GM12878 (cell line): ENCODE results near the gene PLCG2. TPM values are rescaled to one million over a fixed set of nuclear protein-coding genes. Genes with fewer than 3 reads are reported as not detected.

Experiments
- BCL11A ChIP-seq: IDR thresholded peaks from 2 replicates; pipeline ENCODE4 v1.6.1; 2011; ENCODE audit warnings: low read depth, low read length
- ESRRA ChIP-seq: IDR thresholded peaks from 2 replicates; pipeline ENCODE4 v1.6.1; 2012; ENCODE audit warnings: mild to moderate bottlenecking, low read length, improper control_type of control experiment
- ETV6 ChIP-seq, 2 experiments: fragments of 450-650 bp in 1 of 2; IDR thresholded peaks in 1 of 2; conservative IDR thresholded peaks in 1 of 2; 2 replicates each; pipeline ENCODE4 v1.6.1; 2014; ENCODE audit warnings: antibody characterized with exemption in 1 of 2, borderline replicate concordance in 1 of 2, low read depth in 1 of 2, mild to moderate bottlenecking in 1 of 2, moderate library complexity in 1 of 2
- MYB ChIP-seq: fragments of 150-350 bp; IDR thresholded peaks from 2 replicates; pipeline ENCODE4 v1.6.1; 2014; ENCODE audit warnings: mild to moderate bottlenecking, low read depth, low read length, borderline replicate concordance
- NRF1 ChIP-seq: conservative IDR thresholded peaks from 2 replicates; pipeline ENCODE4 v1.6.1; 2011; ENCODE audit warnings: mild to moderate bottlenecking, low read depth, low read length, improper control_type of control experiment
- PML ChIP-seq: IDR thresholded peaks from 2 replicates; pipeline ENCODE4 v1.6.1; 2012; ENCODE audit warnings: low read length, inconsistent platforms
- RBBP5 ChIP-seq: fragments of 200-600 bp; sonication (generic); conservative IDR thresholded peaks from 2 replicates; pipeline ENCODE4 v1.6.1; 2016
- RCOR1 ChIP-seq: conservative IDR thresholded peaks from 2 replicates; pipeline ENCODE4 v1.6.1; 2012; ENCODE audit warnings: low read depth, low read length, improper control_type of control experiment
- REST ChIP-seq: IDR thresholded peaks from 2 replicates; pipeline ENCODE4 v1.6.1; 2012; ENCODE audit warnings: mild to moderate bottlenecking, low read depth, low read length
- SMC3 ChIP-seq: IDR thresholded peaks from 2 replicates; pipeline ENCODE4 v1.6.1; 2011; ENCODE audit warnings: low read length, improper control_type of control experiment, borderline replicate concordance
- SREBF2 ChIP-seq: IDR thresholded peaks from 2 replicates; pipeline ENCODE4 v1.6.1; 2012; ENCODE audit warnings: mild to moderate bottlenecking, low read length
- STAT1 ChIP-seq: fragments of 450-650 bp; conservative IDR thresholded peaks from 2 replicates; pipeline ENCODE4 v1.6.1; 2014; ENCODE audit warnings: antibody characterized with exemption, mild to moderate bottlenecking
- TBL1XR1 ChIP-seq: IDR thresholded peaks from 2 replicates; pipeline ENCODE4 v1.6.1; 2012; ENCODE audit warnings: low read depth, low read length, improper control_type of control experiment
- ZBTB33 ChIP-seq: fragments of 450-650 bp; IDR thresholded peaks from 2 replicates; pipeline ENCODE4 v1.6.1; 2017; ENCODE audit warnings: mild to moderate bottlenecking
- ZNF207 ChIP-seq: fragments of 450-650 bp; IDR thresholded peaks from 2 replicates; pipeline ENCODE4 v1.6.1; 2014; ENCODE audit warnings: antibody characterized with exemption, mild to moderate bottlenecking, borderline replicate concordance
- ZNF217 ChIP-seq: fragments of 450-650 bp; IDR thresholded peaks from 2 replicates; pipeline ENCODE4 v1.6.1; 2017; ENCODE audit warnings: antibody characterized with exemption, mild to moderate bottlenecking
- ZSCAN29 ChIP-seq: fragments of 450-650 bp; IDR thresholded peaks from 2 replicates; pipeline ENCODE4 v1.6.1; 2017; ENCODE audit warnings: mild to moderate bottlenecking, moderate library complexity
- polyA plus RNA-seq, 11 experiments: library from polyadenylated mRNA; depleted of rRNA in 4 of 11; unstranded in 6 of 11; stranded (reverse) in 5 of 11; fragments of >200 nt; fragmentation: Nextera tagmentation in 4 of 11; fragmentation: Illumina TruSeq in 1 of 11; extraction: Ambion mirVana in 4 of 11; extraction: Trizol in 1 of 11; gene quantifications; 1 replicate in 1 of 11; 2 replicates in 10 of 11; pipeline versions ENCODE4 v1.2.1 to v1.2.3, GENCODE V29; 2011 to 2016; ENCODE audit warnings: inconsistent platforms in 2 of 11, missing spikeins in 2 of 11, low read depth in 1 of 11
- total RNA-seq, 4 experiments: library from RNA; depleted of rRNA in 3 of 4; stranded (reverse); fragments of >200 nt in 3 of 4; fragmentation: Illumina TruSeq in 1 of 4; extraction: Trizol in 1 of 4; gene quantifications; 2 replicates each; pipeline versions ENCODE4 v1.2.1 to v1.2.3, GENCODE V29; 2013 to 2021
- TF ChIP-seq, protein P1 (sequence below): fragments of 450-650 bp; IDR thresholded peaks from 2 replicates; pipeline ENCODE4 v1.6.1; 2017; ENCODE audit warnings: mild to moderate bottlenecking, moderate library complexity
- TF ChIP-seq, protein P2 (sequence below): fragments of 450-650 bp; IDR thresholded peaks from 2 replicates; pipeline ENCODE4 v1.6.1; 2017; ENCODE audit warnings: mild to moderate bottlenecking, low read depth, inconsistent platforms; ENCODE audit not compliant: poor library complexity, severe bottlenecking

Gene PLCG2
- total and polyA plus RNA-seq, 10 of the 15 experiments (the other 5 are each of a cell fraction or from before 2014, with no cell fraction given): 47.6 to 256 (median 149) TPM

GRCh38 chr16:81842564-81843242 lies 63.6 kb downstream of the PLCG2 start (continued):
- TF ChIP-seq, protein P1, sequence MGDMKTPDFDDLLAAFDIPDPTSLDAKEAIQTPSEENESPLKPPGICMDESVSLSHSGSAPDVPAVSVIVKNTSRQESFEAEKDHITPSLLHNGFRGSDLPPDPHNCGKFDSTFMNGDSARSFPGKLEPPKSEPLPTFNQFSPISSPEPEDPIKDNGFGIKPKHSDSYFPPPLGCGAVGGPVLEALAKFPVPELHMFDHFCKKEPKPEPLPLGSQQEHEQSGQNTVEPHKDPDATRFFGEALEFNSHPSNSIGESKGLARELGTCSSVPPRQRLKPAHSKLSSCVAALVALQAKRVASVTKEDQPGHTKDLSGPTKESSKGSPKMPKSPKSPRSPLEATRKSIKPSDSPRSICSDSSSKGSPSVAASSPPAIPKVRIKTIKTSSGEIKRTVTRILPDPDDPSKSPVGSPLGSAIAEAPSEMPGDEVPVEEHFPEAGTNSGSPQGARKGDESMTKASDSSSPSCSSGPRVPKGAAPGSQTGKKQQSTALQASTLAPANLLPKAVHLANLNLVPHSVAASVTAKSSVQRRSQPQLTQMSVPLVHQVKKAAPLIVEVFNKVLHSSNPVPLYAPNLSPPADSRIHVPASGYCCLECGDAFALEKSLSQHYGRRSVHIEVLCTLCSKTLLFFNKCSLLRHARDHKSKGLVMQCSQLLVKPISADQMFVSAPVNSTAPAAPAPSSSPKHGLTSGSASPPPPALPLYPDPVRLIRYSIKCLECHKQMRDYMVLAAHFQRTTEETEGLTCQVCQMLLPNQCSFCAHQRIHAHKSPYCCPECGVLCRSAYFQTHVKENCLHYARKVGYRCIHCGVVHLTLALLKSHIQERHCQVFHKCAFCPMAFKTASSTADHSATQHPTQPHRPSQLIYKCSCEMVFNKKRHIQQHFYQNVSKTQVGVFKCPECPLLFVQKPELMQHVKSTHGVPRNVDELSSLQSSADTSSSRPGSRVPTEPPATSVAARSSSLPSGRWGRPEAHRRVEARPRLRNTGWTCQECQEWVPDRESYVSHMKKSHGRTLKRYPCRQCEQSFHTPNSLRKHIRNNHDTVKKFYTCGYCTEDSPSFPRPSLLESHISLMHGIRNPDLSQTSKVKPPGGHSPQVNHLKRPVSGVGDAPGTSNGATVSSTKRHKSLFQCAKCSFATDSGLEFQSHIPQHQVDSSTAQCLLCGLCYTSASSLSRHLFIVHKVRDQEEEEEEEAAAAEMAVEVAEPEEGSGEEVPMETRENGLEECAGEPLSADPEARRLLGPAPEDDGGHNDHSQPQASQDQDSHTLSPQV: no peak
- TF ChIP-seq BCL11A: no peak
- TF ChIP-seq, protein P2, sequence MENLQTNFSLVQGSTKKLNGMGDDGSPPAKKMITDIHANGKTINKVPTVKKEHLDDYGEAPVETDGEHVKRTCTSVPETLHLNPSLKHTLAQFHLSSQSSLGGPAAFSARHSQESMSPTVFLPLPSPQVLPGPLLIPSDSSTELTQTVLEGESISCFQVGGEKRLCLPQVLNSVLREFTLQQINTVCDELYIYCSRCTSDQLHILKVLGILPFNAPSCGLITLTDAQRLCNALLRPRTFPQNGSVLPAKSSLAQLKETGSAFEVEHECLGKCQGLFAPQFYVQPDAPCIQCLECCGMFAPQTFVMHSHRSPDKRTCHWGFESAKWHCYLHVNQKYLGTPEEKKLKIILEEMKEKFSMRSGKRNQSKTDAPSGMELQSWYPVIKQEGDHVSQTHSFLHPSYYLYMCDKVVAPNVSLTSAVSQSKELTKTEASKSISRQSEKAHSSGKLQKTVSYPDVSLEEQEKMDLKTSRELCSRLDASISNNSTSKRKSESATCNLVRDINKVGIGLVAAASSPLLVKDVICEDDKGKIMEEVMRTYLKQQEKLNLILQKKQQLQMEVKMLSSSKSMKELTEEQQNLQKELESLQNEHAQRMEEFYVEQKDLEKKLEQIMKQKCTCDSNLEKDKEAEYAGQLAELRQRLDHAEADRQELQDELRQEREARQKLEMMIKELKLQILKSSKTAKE: no peak
- no peak for TF ChIP-seq ZNF217
- TF ChIP-seq ZSCAN29: no peak
- TF ChIP-seq ZNF207: no peak
- no peak for TF ChIP-seq NRF1
- no peak for TF ChIP-seq ESRRA
- 0 out of 4 replicates have a peak, but pooled peaks of 1 of the 2 experiments have one; percentile 26 for TF ChIP-seq ETV6 (conservative IDR thresholded peaks at IDR 0.05 in 1 of 2, IDR thresholded peaks at IDR 0.05 in 1 of 2; ENCODE audit: borderline replicate concordance in 1 of 2, low read depth in 1 of 2)
- TF ChIP-seq REST: no peak
- TF ChIP-seq RBBP5: no peak
- TF ChIP-seq SMC3: no peak
- no peak for TF ChIP-seq ZBTB33
- TF ChIP-seq TBL1XR1: no peak
- TF ChIP-seq STAT1: no peak
- TF ChIP-seq MYB: no peak
- no peak for TF ChIP-seq PML
- TF ChIP-seq SREBF2: no peak
- no peak for TF ChIP-seq RCOR1
